GM19463 (cell line): ENCODE results near the gene ILF3.

Experiments
- ATAC-seq: cut with Tn5 transposase; IDR thresholded peaks from one replicate; pipeline ENCODE4 v1.9.1; 2021; ENCODE audit warnings: mild to moderate bottlenecking, moderate library complexity; ENCODE audit not compliant: unreplicated experiment

Gene ILF3

DNA sequence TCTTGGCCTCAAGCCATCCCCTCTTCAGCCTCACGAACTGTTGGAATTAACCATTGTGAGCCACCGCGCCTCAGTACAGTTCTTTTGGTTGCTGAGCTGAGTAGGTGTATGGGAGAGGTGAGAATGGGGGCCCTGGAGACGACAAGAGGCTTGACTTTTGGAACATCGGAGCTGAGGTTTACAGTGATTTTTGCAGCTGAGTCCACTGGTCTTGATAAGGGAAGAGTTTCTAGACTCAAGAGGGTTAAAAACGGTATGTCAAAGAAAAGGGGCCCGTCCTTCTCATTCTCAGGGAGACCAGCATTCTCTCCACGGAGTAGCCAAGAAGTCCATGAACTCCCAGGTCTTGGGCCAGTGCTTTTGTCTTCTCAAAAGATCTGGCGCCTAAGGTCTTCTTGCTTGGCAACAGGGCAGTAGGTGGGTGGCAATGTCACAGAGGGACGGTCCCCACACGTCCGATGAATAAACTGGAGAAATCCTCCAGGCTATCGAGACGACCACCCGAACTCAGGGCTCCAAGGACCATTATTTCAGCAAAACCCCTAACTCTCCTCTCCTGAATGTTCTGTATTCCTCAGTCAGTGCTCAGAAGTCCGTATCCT, 40.7 kb downstream of the ILF3 start:
- ATAC-seq = no peak

DNA sequence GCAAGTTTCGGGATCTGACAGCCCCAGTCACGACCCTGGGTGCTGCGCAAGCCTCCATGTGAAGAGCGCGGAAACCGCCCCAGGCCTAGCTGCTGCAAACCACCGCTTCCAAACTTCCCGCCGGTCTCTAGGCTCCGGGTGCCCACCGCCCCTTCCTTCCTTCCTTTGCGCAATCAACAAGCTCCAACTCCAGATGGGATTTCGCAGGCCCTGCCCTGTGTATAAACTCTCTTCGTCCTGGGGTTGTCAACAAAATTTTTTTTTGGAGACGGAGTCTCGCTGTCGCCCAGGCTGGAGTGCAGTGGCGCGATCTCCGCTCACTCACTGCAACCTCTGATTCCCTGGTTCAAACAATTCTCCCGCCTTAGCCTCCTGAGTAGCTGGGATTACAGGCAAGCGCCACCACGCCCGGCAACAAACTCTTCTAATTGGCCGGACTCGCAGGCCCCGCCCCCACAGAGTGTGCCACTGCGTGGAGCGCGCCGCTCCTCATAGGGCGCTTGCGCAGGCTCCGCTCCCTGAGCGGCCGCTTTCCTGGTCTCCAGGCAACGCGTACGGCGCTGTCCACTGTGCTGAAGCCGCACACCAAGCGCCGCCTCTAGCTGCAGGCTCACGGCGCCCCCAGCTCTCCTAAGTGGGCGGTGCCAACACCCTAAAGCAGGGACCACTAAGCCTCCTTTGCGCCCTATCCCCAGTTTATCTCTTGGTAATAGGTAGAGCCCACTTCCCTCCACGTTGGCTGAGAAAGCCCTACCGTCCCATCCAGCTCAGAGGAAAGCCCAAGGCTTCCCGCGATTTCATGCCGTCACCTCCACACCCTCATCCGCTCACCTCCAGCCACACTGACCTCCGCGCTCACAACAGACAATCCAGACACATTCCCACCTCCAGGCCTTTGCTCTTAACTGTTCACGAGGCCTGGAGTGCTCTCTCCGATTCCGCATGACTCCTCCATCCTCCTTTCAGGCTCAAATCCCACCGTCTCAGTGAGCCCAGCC, 41.6 kb downstream of the ILF3 start:
- ATAC-seq = peak; percentile 62

DNA sequence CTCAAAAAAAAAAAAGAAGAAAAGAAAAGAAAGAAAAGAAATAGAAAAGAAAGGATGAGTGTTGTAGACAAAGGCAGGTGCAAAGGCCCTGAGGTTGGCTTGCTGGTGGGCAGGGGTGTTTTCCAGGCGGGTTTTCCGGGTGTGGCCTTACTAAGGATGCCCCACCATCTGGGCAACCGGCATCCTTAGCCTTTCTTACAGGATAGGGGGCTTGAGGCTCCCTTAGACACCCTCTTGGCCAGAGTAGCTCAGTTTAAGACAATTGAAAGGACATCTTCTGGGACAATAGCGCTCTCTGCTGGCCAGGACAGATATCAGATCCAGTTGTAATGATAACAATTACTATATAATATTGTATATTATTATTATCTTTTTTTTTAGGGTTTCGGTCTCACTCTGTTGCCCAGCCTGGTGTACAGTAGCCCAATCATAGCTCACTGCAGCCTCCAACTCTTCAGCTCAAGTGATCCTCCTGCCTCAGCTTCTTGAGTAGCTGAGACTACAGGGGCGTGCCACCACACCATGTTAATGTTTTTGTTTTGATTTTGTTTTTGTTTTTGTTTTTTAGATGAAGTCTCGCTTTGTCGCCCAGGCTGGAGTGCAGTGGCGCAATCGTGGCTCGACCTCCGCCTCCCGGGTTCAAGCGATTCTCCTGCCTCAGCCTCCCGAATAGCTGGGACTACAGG, 45.6 kb downstream of the ILF3 start:
- ATAC-seq = no peak

DNA sequence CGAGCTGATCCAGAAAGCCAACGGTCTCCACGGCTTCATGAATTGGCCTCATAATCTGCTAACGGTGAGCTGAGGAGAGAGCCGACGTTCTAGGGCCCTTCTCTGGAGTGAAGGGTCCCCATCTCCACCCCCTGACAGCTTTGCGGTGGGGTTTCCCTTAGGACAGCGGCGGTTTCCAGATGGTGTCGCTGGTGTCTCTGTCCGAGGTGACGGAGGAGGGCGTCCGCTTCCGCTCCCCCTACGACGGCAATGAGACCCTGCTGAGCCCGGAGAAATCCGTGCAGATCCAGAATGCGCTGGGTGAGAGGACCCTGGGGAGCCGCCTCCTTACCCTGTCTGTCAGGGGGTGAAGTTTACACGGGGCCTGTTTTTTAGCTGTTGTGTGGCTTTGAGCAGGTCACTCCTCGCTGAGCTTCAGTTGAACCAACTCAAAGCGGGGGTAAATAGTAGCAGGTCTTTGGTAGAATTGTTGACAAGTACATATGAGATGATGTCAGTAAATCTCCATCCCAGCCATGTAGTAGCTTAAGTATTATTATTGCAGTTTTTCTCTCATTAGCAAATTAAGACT, 47.9 kb downstream of the ILF3 start:
- no peak for ATAC-seq

DNA sequence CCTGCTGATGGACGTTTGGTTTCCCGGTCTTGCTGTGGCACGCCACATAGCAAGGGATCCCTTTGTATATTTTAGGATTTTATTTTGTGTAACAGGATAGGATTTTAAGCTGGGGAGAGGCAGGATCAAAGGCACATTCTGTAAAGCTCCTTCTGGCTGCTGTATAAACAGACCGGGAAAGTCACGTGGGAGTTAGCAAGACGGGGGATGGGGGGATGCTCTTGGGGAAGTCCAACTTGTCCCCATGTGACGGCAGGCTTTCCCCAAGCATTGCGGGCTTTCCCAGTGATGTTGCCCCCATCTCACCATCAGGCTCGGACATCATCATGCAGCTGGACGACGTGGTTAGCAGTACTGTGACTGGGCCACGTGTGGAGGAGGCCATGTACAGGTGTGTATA, 52.8 kb downstream of the ILF3 start:
- no peak for ATAC-seq

DNA sequence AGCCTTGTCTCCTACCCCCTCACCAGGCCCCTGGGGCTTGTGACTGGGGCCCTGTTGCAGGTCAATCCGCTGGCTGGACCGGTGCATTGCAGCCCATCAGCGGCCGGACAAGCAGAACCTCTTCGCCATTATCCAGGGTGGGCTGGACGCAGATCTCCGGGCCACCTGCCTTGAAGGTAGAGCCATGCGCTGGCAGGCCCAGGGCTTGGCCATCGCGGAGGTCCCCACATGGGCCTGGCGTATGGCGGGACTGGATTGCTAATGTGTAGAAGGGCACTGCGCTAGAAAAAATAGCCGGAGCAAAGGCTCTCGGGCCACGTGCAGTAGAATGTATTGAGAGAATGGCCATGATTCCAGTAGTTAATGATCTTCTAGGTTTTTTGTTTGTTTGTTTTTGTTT, 53.3 kb downstream of the ILF3 start:
- no peak for ATAC-seq

DNA sequence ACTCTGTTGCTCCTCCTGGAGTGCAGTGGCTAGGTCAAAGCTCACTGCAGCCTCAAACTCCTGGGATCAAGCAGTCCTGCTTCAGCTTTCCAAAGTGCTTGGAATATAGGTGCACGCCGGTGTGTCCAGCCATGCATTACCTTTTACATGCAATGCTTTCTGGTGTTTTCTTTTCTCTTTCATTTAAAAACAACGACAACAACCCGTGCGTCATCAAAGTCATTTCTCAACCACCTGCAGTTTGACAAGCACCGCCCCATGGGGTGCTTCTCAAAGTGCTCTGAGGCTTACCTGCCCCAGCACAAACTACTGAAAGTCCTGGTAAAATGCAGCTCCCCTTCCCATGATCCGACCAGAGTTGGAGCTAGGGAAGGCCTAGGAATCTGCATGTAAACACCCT, 54.1 kb downstream of the ILF3 start:
- ATAC-seq = no peak

DNA sequence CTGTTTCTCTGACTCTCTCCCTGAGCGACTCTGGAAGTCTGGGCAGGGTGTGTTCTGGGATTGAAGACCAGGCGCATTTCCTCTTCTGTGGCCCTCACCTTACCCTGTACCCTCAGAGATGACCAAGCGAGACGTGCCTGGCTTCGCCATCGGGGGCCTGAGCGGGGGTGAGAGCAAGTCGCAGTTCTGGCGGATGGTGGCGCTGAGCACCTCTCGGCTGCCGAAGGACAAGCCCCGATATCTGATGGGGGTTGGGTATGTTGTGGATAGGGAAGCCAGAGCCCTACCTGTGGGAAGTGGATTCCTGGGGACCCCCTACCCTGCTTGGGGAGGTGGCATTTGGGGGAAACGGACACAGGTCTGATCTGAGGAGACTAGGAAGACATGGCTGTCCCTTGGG, 57.9 kb downstream of the ILF3 start:
- no peak for ATAC-seq

DNA sequence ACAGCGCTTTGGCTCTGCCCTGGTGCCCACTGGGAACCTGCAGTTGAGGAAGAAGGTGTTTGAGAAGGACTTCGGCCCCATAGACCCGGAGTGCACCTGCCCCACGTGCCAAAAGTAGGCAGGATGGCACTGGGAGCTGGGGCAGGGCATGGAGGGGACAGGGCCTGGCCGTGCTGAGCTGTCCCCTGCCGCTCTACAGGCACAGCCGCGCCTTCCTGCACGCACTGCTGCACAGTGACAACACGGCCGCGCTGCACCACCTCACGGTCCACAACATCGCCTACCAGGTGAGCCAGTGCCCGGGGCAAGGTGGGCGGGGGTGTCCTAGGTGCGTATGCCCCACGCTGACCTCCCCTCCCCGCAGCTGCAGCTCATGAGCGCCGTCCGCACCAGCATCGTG, 58.6 kb downstream of the ILF3 start:
- no peak for ATAC-seq

DNA sequence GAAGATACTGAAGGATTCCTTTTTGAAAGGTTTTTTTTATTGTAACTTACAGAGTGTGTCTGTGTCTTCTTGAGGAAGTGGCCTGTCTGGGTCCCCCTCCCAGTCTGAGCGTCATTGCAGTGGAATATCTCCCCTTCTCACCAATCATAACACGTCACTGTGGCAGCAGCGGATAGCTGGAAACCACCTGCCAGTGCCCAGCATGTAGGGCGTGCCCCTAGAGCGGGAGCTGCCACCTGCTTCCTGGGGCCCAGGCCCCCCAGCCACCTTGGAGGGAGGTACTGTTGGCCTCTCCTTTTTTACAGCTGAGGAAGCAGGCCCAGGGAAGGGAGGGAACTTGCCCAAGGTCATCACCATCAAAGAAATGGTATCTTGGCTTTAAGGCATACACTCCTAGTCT, 59.2 kb downstream of the ILF3 start:
- ATAC-seq = no peak

DNA sequence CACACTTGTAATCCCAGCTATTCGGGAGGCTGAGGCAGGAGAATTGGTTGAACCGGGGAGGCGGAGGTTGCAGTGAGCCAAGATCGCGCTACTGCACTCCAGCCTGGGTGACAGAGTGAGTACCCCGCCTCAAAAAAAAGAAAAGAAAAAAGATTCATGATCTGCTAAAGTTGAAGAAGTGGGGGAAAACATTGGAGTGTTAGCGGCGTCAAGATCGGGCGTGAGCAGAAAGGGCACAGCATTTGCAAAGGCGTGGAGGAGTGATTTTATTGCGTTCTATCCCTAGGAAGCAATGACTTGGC, 62.9 kb downstream of the ILF3 start:
- no peak for ATAC-seq

DNA sequence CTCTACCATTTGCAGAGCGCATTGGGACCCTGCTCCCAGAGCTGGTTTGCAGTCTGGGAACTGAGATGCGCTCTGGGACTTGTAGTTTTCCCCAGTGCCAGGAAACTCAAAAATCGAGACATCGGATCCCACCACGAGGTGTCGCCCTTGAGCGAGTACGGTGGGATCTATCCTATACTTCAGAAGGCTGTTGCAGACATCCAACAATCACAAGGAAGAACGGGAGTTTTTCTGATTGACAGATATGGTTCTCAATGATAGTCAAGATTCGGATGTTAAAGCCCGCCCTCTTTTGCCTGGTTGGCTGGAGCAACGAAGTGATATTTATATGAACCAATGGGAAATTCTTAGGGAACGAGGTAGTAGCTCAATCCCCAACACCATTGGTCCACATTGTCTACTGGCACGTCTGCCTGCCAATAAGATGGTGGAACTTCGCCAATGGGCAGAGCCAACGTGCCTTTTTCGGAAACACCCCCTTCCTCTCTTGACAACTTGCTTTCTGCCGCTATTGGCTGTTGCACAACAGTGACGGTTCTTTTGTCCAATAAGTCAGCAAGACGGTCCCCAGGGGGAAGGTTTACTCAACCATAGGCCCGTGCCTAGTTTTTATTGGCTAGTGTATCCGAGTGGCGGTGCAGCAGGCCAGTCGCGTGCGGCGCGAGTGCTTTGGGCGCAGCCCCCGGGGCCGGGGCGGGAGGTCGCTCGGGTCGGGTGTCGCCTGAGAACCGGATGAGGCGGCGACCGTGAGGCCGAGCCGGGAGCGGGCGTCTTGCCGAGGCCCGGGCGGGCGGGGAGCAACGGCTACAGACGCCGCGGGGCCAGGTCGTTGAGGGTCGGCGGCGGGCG, 63.4 kb downstream of the ILF3 start, which contains the start of gene DNM2:
DNM2 (plus strand) TSS at position 724 of the 849 bp plus-strand sequence. CDS start 164 bp downstream, outside the sequence.
- peak; percentile 85 for ATAC-seq

DNA sequence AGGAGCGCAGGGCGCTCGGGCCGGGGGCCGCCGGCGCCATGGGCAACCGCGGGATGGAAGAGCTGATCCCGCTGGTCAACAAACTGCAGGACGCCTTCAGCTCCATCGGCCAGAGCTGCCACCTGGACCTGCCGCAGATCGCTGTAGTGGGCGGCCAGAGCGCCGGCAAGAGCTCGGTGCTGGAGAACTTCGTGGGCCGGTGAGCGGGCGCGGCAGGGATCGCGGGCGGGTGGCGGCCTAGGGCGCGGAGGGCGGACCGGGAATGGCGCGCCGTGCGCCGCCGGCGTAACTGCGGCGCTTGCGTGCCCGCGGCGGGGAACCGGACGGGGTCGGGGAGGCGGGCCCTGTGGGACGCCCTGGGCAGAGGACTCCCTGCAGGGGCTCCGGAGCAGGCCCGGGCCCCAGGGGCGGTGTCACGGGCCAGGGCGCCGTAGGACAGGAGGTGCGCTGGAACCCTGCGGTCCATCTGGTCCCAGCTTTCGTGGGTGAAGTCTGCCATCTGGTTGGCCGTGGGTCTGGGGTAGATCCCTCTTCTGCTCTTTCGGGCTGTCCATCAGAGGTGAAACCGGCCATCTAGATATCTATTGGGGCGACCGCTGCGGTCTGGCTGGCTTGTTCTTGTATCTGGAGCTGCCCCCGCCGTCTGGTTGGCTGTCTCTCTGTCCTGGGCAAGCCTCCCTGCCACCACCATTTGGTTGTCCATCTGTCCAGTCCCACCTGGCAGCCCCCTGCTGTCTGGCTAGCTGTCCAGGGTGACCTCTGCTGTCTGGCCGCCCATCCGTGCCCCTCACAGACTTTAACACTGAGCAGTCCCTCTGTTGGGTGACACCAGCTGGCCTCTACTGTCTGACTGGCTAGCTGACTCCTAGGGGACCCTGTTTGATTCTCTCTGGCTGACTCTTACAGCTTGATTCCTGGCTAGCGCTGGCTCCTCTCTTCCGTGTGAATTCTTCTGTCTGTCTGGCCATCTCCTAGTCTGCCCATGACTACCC, 64.4 kb downstream of the ILF3 start:
- ATAC-seq = peak; percentile 11

DNA sequence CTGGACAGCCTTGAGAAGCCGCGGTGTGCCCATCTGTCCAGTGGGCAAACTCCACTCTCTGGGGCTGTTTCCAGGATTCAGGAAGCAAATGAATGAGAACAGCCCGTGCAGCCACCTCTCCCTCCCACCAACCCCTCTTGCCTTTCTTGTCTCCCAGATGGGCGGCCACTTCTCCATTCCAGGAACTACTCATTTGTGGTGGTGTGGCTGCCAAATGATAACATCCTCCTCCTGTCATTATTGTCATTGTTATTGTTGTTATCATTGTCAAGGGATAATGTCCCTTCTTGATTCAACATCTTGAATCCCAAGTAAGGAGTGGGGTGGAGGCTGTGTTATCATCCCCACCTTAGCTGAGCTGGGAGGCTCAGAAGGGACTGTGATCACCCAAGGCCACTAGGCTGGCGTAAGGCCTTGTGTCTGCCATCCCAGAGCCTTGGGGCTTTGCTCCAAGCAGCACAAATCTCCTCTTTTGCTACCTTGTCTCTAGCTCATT, 65.4 kb downstream of the ILF3 start:
- ATAC-seq = no peak

DNA sequence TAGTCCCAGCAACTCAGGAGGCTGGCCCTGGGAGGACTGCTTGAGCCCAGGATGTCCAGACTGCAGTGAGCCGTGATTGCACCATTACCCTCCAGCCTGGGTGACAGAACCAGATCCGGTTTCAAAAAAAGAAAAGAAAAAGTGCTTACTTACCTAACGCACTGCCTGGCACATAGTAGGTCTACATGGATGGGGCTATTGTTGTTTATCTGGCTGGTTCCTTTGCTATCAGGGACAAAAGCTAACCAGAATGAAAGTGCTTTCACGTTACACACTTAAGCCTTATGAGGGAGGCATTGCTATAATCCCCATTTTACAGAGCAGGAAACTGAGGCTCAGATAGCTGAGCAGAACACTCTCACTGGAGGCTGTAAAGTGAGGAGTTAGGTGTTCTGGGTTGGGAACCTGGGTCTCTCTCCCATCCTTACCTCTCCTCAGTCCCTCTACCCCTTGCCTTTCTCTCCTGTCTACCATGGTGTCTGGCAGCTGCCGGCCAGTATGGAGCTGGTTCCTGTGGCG, 66.5 kb downstream of the ILF3 start:
- ATAC-seq = no peak

DNA sequence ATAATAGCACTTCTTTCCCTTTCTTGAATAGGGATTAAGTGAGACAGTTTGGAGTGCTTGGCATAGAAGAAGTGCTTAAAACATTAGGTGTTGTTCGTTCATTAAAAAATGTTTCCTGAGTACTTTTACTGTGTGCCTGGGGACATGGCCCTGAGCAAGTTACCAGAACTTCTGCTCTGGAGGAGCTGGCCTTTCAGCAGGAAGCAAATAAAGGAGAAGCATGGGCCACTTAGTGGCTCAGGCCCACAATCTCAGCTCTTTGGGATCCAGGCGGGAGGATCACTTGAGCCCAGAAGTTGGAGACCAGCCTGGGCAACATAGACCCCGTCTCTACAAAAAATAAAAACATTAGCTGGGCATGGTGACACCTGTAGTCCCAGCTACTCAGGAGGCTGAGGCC, 69.4 kb downstream of the ILF3 start:
- ATAC-seq = no peak

DNA sequence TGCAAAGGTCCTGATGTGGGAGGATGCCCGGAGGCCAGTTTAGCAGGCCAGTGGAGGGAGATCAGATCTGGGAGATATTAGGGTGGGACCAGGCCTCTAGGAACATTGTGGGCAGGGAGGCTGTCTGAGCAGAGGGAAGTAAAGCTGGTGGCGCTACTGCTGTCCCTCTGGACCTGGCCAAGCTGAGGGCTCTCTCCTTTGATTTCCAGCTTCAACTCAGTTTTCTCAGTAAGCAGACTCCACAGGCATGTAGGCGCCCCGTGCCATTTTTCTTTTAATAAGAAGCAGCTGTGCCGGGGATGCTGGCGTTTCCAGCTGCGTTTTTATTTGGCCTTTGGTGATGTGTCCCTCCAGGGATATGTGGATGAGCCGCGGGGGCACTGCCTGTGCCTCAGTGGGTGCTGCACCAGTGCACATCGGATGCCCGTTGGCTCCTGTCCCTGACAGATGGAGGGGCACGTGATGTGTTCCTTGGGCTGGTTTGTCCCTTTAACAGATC, 70.5 kb downstream of the ILF3 start:
- no peak for ATAC-seq

DNA sequence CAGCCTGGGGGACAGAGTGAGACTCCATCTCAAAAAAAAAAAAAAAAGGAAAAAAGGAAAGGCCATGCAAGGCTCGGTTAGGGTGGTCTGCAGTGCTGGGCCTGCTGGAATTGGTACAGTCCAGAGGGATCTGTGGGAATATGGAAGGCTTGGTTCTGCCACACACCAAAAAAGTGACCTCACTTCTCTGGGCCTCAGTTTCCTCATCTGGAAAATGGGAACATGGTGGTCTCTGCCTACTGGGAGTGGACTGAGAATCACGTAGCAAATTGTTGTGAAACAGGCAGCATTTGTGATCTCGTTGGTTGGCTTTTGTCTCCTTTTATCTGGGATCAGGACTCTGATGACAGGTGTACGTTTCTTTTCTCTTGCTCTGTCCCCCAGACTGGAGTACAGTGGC, 71.3 kb downstream of the ILF3 start:
- no peak for ATAC-seq

DNA sequence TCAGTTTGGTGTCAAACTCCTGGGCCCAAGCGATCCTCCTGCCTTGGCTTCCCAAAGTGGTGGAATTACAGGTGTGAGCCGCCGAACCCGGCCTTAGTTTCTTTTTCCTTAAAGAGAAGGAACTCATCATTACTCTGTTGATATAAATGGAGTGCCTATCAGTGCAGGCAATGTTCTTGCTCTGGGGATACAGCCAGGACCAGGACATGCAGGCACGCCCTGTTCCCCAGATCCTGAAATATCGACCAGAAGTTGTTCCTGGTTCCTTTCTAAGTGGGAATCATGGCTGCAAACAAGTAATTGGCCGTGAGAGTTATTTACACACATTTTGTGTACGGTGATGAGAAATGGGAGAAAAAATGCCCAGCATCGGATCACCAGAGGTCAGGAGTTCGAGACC, 72.1 kb downstream of the ILF3 start:
- no peak for ATAC-seq
